Epithelial cell of esophagus (primary cell): ENCODE data around the gene HRG.
"Not testable (repeated sequence)": the region's sequence is repeated elsewhere in the genome, so short reads cannot be mapped to it uniquely, and the experiment has no call there.

Experiments used
- DNase-seq: peaks from one replicate; pipeline ENCODE4 v3.0.0; 2010; ENCODE audit warnings: low read depth
- H3K4me3 ChIP-seq: 2 replicates; pipeline ENCODE4 v1.5.1; 2011; ENCODE audit warnings: mild to moderate bottlenecking, low read length, control low read depth
- CTCF ChIP-seq: IDR thresholded peaks from 2 replicates; pipeline ENCODE4 v1.5.1; 2011; ENCODE audit warnings: low read depth, mild to moderate bottlenecking, low read length, control low read depth, inconsistent platforms; ENCODE audit not compliant: insufficient read depth; ENCODE audit errors: missing control alignments

HRG gene

GRCh38 chr3:186630950-186631641 is 34.7 kb upstream of the HRG start:
- no peak for DNase-seq
- no peak for TF ChIP-seq CTCF
- H3K4me3 ChIP-seq = no peak overlapping the region

GRCh38 chr3:186633481-186633880 is 32.3 kb upstream of the HRG start:
- DNase-seq = peak; percentile 65
- no peak for TF ChIP-seq CTCF
- no peak overlapping the region for H3K4me3 ChIP-seq

GRCh38 chr3:186634207-186634606 is 31.6 kb upstream of the HRG start:
- DNase-seq, H3K4me3 ChIP-seq: not testable (repeated sequence)

- peak; percentile 43 for DNase-seq
- TF ChIP-seq CTCF = no peak
- no peak overlapping the region for H3K4me3 ChIP-seq
Observed at GRCh38 chr3:186635532-186635931, 30.3 kb upstream of the HRG start.

GRCh38 chr3:186636536-186636935 is 29.3 kb upstream of the HRG start:
- no peak for DNase-seq
- no peak for TF ChIP-seq CTCF
- H3K4me3 ChIP-seq = peak overlapping the region; percentile 11

- no peak overlapping the region for H3K4me3 ChIP-seq
- no peak for TF ChIP-seq CTCF
- no peak for DNase-seq
Observed at GRCh38 chr3:186637686-186638085, 28.1 kb upstream of the HRG start.

GRCh38 chr3:186638259-186638658 is 27.6 kb upstream of the HRG start:
- no peak for TF ChIP-seq CTCF
- DNase-seq = no peak

More at GRCh38 chr3:186638259-186638658, 27.6 kb upstream of the HRG start:
- H3K4me3 ChIP-seq = no peak overlapping the region
